ENCODE measurements around the gene RELB.

Gene RELB

GRCh38 chr19:45027371-45027770, 26.1 kb downstream of the RELB start:
- DNase-seq: no peak

DNA sequence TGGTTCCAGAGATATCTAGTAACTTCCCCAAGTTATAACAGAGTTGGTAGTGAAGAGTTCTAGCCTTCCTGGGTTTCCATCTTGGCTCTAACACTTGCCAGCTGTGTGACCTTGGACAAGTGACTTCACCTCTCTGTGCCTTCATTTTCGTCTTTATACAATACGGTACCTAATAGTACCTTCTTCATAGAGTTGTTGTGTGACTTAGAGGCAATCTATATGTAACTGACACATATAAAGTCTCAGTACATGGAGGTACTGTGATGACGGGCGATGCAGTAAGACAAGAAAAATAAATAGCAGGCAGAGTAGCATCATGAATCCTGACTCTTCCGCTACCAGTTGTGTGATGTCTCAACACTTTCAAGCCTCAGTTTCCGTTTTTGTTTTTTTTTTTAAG, 29.6 kb downstream of the RELB start:
- DNase-seq: no peak

DNA sequence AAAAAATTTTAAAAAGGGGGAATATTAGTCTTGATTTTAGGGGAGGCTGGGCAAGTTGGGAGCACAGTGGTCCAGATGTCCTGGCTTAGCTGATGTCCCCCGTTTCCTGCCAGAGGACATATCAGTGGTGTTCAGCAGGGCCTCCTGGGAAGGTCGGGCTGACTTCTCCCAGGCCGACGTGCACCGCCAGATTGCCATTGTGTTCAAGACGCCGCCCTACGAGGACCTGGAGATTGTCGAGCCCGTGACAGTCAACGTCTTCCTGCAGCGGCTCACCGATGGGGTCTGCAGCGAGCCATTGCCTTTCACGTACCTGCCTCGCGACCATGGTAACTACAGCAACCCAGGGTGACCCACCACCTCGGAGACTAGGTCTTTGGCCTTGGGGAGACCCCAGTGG, 31.2 kb downstream of the RELB start:
- no peak for DNase-seq

DNA sequence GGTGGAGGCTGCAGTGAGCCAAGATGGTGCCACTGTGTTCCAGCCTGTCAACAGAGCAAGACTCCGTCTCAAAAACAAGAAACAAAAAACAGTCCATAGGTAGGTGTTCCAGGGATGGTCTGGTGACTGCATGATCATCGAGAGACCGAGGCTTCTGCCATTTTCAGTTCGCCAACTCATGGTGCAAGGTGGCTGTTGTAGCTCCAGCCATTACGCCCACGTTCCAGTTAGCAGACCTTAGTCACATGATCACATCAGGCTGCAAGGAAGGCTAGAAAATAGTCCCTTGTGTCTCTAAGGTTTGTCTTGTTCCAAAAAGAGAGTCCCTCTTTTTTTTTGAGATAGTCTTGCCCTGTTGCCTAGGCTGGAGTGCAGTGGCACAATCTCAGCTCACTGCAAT, 34.5 kb downstream of the RELB start:
- DNase-seq: no peak

GRCh38 chr19:45037393-45038169, 36.3 kb downstream of the RELB start:
- DNase-seq: no peak

DNA sequence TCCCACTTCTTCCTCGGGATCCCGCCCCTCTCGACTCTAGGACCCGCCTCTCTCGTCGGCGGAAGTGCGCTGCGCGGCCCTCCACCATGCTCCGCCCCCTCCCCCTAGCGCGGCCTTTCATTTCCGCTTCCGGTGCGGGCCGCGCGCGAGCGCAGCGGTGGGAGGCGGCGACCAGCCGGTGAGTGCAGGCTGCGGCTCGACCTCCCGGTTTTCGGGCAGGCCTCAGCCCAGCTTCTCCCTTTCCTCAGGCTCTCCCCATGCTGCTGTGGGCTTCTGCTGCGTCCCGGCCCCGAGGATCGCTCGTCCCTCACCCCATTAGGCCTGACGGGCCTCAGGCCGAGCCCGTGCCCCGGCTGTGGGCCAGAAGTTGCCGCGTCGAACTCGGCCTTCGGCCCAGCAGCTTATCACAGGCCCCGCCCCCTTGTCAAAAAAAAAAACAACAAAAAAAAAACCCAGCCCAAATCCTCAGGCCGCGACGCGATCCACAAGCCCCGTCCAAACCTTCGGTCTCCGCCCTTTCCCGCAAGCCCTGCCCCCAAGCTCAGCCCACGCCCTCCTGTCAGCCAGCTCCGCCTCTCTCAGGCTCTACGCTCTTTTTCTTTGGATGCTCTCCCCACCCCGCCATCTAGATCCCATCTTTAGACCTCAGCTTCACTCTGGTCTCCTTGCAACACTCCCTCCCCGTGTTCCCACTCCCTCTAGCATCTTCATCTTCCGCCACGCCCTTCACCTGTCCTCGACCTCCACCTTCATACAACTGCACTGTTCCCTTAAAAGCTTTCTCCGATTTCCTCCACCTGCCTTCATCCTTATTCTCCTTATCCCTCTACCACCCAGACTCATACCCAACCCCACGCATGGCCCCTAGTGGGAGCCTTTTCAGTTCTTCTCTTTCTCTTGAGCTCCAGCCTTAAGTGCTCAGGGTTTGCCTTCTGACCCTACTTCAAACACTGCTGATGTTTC, 37.9 kb downstream of the RELB start, which contains the start of gene CLASRP:
CLASRP (plus strand) TSS at position 115 of the 963 bp plus-strand sequence. CDS start 1,168 bp downstream, outside the sequence.
- peak; percentile 85 to 86 for DNase-seq

DNA sequence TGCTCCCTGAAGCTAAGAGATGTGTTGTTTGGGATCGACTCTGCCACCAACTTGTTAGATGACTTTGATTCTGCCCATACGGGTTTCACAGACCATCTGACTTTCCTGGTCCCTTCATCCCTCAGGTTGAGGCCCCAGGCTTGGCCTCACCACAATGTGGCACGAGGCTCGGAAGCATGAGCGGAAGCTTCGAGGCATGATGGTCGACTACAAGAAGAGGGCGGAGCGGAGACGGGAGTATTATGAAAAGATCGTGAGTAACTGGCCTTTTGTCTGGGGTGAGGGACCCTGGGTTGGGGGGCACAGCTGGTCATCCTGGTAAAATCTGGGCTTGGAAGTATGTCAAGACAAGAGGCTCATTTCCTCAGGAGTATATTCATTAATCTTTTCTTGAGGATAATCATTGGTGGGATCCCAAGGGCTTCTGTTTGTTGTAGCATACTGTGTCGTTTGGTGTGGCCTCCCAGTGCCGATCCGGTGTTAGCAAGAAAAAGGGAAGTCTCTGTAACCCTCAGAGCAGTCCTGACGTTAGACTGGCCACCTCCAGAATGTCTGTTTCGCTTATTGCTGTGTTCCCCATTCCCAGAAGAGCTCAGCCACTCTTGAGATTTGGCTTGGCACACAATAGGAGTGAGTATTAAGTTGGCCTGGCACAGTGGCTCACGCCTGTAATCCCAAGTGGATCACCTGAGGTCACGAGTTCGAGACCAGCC, 39.0 kb downstream of the RELB start:
- no peak for DNase-seq

DNA sequence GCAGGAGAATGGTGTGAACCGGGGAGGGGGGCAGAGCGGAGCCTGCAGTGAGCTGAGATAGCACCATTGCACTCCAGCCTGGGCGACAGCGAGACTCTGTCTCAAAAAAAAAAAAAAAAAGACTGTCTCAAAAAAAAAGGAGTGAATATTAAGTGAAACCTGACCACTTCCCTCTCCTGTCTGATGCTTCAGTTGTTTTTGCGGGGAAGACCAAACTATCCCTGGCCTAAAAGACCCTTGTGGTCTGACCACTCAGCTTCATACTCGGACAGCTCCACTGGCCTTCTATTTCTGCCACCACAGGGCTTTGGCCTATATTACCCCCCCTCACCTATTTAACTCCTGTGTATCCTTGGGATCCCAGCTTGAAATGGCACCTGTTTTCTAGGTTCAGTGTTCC, 39.9 kb downstream of the RELB start:
- DNase-seq: no peak

- DNase-seq: no peak
Observed at GRCh38 chr19:45045671-45046353, 44.5 kb downstream of the RELB start.

GRCh38 chr19:45046355-45046754, 45.1 kb downstream of the RELB start:
- no peak for DNase-seq

GRCh38 chr19:45047188-45047797, 46.0 kb downstream of the RELB start:
- DNase-seq: no peak

GRCh38 chr19:45049073-45049736, 47.9 kb downstream of the RELB start:
- DNase-seq: no peak

- no peak for DNase-seq
Observed at GRCh38 chr19:45050036-45050435, 48.8 kb downstream of the RELB start.

GRCh38 chr19:45051929-45052579, 50.8 kb downstream of the RELB start:
- DNase-seq: no peak

GRCh38 chr19:45056831-45057230, 55.6 kb downstream of the RELB start:
- no peak for DNase-seq

DNA sequence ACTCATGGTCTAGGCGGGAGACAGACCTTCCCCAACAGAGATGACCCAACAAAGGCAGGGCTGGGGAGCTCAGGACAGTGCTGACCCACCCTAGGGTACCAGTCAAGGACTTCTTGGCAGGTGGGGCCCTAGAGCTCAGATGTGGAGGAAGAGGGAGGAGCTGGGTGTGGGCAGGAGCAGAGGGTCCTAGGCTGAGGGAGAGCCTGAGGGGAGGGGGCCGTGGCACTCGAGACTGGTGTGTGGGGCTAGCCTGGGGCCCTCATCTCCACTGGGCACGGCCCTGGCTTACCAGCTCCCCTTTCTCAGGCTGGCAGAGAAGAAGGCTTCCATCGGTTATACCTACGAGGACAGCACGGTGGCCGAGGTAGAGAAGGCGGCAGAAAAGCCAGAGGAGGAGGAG, 56.2 kb downstream of the RELB start:
- DNase-seq: no peak

DNA sequence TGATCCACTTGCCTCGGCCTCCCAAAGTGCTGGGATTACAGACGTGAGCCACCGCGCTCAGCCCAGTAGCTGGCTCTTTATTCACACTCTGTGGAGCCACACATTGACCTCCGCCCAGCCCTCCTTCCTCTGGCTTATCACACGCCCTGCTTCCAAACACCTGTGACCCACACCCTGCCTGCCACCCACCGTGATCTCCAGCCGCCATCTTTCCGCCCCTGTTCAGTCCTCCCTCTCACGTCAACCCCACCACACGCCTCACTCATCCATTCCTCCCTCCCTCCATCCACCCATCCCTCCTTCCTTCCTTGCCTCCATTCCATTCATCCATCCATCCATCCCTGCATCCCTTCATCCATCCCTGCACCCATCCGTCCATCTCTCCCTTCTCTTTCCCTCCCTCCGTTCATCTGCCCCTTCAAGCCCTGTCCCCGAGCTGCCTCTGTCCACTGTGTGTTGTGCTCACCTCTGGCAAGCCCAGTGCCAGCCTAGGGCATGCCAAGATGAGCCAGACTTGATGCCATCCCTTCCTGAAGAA, 57.4 kb downstream of the RELB start:
- no peak for DNase-seq

- peak; percentile 78 to 86 for DNase-seq
Observed at GRCh38 chr19:45059258-45059965, 58.1 kb downstream of the RELB start.

DNA sequence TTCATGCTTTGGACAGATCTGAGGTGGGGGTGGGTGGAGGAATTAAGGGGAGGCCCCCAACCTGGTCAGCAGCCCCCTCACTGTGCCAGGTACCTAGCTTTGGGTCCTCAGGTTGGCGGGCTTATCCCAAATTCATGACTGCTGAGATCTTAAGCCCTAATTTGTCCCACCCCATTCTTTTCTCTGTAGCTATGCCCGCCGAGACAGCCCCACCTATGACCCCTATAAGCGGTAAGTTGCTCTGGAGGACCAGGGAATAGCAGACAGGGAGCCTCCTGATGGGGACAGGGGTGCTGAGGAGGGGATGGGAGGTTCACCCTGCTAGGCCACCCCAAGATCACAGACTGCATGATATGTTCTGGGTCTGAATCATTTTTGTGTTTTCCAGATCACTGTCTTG, 60.7 kb downstream of the RELB start:
- no peak for DNase-seq

Measured in activated CD4-positive, alpha-beta T cell treated with anti-CD3 and anti-CD28 coated beads for 4 hours (primary cell).